OCI-M2 (cell line): ENCODE data around the gene PTPRQ.
"Not testable (repeated sequence)": the region's sequence is repeated elsewhere in the genome, so short reads cannot be mapped to it uniquely, and the experiment has no call there.

Experiments
- DNase-seq: peaks from one replicate; lab custom pipeline; 2025; ENCODE audit not compliant: unreplicated experiment; lab: John Stamatoyannopoulos, UW

Gene PTPRQ

DNA sequence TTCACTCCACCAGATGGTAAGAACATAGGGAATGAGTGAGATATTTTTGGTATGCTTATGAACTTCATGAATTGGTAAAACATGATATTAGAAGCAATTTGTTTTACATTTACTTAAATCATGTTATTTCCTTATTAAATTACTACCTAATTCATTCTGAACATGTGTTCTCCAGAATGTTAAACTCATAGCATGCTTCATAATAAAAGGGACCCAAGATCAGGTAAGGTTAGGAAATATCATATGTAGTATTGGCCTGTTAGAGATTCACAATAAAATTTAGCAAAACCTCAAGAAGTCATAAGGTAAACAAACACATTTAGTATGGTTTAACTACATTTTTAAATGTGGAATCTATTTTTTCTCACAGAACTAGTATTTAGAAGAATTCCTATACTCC lies 28.2 kb downstream of the PTPRQ start:
- DNase-seq: no peak

GRCh38 chr12:80472911-80473500 lies 29.0 kb downstream of the PTPRQ start:
- no peak for DNase-seq

GRCh38 chr12:80477521-80478145 lies 33.6 kb downstream of the PTPRQ start:
- DNase-seq: not testable (repeated sequence)

- no peak for DNase-seq
Observed at GRCh38 chr12:80484746-80485145, 40.7 kb downstream of the PTPRQ start.

DNA sequence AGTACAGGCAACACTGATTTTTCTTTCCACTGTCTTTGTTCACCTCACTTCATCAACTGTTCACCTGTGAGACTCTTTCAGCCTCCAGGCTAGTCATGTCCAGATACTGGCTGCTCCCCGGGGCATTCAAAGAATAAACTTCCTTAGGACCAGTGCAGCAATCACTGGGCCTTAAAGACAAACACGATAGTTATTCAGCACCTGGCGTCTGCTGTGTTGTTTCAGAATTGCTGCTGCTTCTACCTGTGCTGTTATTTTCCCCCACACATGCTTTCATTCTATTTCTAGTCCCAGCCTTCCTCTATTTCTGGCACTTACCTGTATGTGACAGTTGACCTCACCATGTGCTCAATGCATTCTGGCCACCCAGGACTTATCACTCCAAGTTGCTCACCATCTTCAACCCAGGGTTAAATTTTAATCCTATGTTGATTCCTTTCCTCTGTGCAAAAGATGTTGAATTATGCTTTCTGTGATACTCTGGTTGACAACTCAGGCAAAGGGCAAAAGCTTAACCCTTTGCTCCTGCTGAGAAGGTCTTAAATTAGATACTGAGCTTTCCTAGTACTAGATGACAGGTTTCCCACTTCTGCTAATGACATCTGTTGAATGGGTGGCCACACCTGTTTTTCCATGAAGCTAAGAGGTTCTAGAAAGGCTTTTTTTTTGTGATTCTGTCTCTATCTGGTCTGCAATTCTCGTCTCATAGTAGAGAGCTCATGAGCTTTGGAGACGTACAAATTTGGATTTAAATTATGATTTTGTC lies 41.4 kb downstream of the PTPRQ start:
- no peak for DNase-seq

DNA sequence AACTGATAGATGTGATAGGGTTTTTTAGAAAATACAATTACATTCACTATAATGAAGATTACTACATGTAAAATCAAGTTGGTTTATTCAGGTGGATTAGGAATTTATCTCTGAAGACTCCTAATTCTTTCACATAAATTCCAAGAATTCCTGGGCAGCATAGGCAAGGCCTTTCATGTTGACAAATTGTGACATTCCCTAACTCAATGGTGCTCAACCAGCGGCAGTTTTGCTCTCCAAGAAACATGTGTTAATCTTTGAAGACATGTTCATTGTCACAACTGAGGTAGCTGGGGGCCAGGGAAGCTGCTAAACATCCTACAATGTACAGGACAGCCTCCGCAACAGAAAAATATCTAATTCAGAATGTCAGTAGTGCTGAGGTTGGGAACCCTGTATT lies 46.3 kb downstream of the PTPRQ start:
- DNase-seq: no peak

DNA sequence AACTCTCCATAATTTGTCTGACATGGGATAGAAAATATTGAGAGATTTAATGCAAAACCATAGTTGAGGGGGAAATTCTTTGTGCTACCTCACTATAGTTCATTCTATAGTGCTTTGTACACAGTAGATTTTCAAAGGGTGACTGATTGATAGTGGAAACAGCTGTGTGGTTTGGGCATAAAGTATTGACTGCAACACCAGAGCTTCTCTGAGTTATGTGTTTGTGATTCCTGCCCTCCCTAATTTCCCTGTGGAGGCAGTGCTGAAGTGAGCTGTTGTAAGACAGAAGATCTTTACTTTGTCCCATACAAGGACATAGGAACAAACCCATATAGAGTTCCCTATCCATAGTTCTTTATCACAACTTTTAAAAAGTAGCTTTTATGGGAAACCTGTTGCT lies 47.1 kb downstream of the PTPRQ start:
- no peak for DNase-seq

- DNase-seq: no peak
Observed at GRCh38 chr12:80493466-80493865, 49.4 kb downstream of the PTPRQ start.

- DNase-seq: no peak
Observed at GRCh38 chr12:80494836-80495235, 50.8 kb downstream of the PTPRQ start.

DNA sequence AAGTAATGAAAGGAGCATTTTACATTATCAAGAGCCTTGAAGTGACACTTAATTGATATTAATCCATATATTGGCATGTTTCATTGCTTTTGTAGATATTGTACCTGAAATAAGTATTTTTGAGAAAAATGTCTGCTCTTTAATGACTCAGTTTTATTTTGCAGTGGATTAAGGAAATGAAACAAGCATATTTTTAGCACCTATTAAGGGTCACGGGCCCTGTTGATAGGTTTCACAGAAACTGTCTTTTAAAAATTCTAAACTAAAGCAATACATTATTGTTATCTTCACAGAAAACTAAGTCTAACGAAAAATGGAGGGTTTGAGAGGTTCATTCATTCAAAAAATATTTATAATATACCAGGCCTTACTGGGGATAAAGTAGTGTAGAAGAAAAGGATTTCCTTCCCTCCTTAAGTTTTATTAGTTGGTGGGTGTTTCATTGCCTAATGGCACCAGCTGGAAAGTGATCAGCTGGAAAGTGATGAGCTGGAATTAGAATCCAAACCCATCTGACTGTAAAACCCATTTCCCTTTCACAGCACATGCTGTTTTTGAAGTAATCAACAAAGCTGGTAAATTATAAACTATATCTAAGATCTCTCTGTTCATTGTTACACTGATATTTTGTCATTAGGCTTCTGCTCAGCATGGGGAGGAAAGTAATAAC lies 54.2 kb downstream of the PTPRQ start:
- no peak for DNase-seq

DNA sequence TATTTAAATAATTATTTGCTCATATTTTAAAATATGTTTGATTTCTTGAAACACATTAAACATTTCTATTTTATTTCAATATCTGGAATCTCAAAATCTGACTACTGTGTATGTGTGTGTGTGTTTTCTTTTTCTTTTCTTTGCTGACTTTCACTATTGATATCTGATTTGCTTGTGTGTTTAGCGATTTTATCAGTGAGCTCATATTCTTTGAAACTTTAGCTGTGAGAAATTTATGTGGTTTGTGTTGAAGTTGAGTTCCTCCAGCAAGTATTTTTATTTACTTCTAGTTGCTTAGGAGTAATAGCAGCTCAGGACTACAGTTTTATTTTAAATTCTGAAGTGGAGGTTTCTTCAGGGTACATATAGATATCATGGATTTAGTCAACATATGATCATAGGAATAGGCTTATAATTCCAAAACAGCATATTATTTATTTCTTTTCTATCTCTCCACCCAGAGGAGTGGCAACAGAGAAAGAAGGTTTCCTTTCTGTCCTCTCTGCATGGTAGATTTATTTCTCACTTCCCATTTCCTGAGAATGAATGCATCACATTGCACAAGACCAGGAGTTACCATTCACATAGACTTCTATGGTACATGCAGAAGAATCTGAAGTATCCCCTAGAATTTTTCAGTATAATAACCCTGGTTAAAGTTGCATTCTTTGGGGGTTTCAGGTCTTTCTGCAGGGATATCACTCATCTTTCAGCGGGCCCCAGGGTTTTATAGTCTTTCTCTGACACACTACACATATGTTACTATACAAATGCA lies 60.5 kb downstream of the PTPRQ start:
- no peak for DNase-seq

DNA sequence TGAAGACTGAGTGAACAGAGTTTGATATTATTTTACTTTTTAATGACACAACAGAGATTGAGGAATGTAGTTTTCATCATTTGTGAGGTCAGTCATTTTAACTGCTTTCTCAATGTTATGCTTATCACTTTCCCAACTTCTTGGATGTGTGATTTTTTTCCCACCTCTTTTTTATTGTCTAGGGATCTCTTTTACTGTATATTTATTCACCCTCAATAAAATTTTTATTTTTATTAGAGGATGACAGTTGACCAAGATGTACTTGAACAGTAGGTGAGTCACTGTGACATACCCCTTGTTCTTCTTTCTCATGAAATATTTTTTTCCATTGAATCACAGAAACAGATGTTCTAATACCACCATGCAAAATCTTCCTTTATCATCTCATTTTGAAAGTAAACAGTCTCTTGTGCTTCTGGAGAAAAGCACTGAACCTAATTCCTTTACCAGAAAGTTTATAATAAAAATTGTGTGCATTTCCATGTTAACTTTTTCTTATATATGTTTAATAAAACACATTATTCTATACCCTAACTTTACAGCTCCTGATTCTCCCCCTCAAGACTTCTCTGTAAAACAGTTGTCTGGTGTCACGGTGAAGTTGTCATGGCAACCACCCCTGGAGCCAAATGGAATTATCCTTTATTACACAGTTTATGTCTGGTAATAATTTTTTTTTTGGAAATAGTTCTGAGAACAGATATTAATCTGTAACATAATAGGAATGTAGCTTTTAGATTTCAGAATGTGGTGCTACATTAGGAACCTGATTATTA lies 65.9 kb downstream of the PTPRQ start:
- no peak for DNase-seq

DNA sequence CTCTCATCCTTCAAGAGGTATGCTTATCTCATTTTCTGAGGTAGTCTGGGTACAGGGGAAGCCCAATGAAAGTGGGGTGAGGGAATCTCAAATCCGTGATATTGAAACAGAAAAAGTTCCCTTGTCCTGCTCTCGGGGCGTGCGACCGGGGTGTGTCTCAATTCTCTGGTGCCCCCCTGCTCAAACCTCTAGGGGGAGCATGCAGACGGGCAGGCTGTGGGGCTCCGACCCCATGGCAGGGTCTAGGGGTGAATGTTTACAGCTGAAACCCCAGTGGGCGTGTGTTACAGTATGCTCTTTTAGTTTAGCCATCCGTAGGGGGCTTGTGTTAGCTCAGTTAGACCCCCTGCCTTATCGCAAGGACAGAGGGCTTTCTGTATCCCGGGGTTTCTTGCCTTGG lies 68.7 kb downstream of the PTPRQ start:
- DNase-seq: no peak

GRCh38 chr12:80513211-80513610 lies 69.2 kb downstream of the PTPRQ start:
- no peak for DNase-seq

DNA sequence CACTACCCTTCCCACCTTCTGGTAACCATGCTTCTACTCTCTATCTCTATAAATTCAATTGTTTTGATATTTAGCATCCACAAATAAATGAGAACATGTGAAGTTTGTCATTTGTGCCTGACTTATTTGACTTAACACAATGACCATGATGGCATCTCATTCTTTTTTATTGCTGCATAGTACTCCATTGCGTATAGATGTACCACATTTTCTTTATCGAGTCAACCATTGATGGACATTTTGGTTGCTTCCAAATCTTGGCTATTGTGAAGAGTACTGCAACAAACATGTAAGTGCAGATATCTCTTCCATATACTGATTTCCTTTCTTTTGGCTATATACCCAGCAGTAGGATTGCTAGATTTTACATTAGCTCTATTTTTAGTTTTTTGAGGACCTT lies 73.6 kb downstream of the PTPRQ start:
- no peak for DNase-seq

DNA sequence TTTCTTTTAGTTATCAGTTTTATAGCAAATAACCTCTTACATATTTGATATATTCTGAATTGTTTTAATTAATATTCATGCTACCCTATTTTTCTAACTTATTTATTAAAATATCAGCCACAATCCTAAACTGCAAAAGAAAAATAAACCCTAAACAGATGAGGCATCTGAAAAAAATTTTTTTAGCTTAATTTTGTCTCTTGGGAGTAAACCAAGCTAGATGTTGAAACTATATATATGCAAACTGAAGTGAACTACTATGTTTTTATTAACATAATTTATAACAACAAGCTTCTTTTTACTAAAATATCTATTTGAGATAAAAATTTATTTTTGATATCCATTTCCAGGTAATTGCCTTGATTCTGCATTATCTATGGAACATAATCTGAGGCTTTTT lies 87.6 kb downstream of the PTPRQ start:
- no peak for DNase-seq

- DNase-seq: no peak
Observed at GRCh38 chr12:80539029-80539428, 95.0 kb downstream of the PTPRQ start.

- DNase-seq: no peak
Observed at GRCh38 chr12:80549298-80549697, 105.3 kb downstream of the PTPRQ start.

GRCh38 chr12:80551897-80552296 lies 107.9 kb downstream of the PTPRQ start:
- DNase-seq: no peak

- no peak for DNase-seq
Observed at GRCh38 chr12:80553316-80553715, 109.3 kb downstream of the PTPRQ start.
